KMS-11 (cell line): ENCODE results near the gene SYNDIG1.

Experiments used
- H2AFZ ChIP-seq: fragments of 200-600 bp; sonication (generic); 2 replicates; pipeline ENCODE4 v1.6.1; 2016; ENCODE audit warnings: antibody characterized with exemption, mixed run types, low read depth
- H3K27ac ChIP-seq: fragments of 200-600 bp; sonication (generic); 2 replicates; pipeline ENCODE4 v1.6.1; 2016; ENCODE audit warnings: mild to moderate bottlenecking, mixed run types
- H3K27me3 ChIP-seq: fragments of 200-600 bp; sonication (generic); 2 replicates; pipeline ENCODE4 v1.6.1; 2017; ENCODE audit warnings: mild to moderate bottlenecking, low read depth, mixed run types, moderate library complexity; ENCODE audit not compliant: insufficient read depth
- H3K36me3 ChIP-seq: fragments of 200-600 bp; sonication (generic); 2 replicates; pipeline ENCODE4 v1.6.1; 2017; ENCODE audit warnings: mild to moderate bottlenecking, mixed run types; ENCODE audit not compliant: insufficient read depth
- H3K4me1 ChIP-seq: fragments of 200-600 bp; sonication (generic); 2 replicates; pipeline ENCODE4 v1.6.1; 2016; ENCODE audit warnings: mild to moderate bottlenecking, low read depth, mixed run types; ENCODE audit not compliant: poor library complexity, severe bottlenecking
- H3K4me2 ChIP-seq: fragments of 200-600 bp; sonication (generic); 2 replicates; pipeline ENCODE4 v1.7.0; 2016; ENCODE audit warnings: mild to moderate bottlenecking, mixed run types
- H3K4me3 ChIP-seq: fragments of 200-600 bp; sonication (generic); IDR thresholded peaks from 2 replicates; pipeline ENCODE4 v1.6.1; 2017; ENCODE audit warnings: low read depth, low read length, mixed read lengths; ENCODE audit not compliant: insufficient read depth
- H3K79me2 ChIP-seq: fragments of 200-600 bp; sonication (generic); 2 replicates; pipeline ENCODE4 v1.6.1; 2016; ENCODE audit warnings: low read depth, mixed run types; ENCODE audit not compliant: insufficient read depth
- H3K9ac ChIP-seq: fragments of 200-600 bp; sonication (generic); 2 replicates; pipeline ENCODE4 v1.6.1; 2016; ENCODE audit warnings: mild to moderate bottlenecking, mixed run types
- H4K20me1 ChIP-seq: fragments of 200-600 bp; sonication (generic); 2 replicates; pipeline ENCODE4 v1.6.1; 2016; ENCODE audit warnings: mild to moderate bottlenecking, mixed run types; ENCODE audit not compliant: insufficient read depth
- TF ChIP-seq, protein P1 (sequence below): fragments of 200-600 bp; sonication (generic); conservative IDR thresholded peaks from 2 replicates; pipeline ENCODE4 v1.6.1; 2017; ENCODE audit warnings: low read depth, mild to moderate bottlenecking, antibody characterized with exemption, low read length, moderate library complexity, mixed read lengths

The SYNDIG1 gene

DNA sequence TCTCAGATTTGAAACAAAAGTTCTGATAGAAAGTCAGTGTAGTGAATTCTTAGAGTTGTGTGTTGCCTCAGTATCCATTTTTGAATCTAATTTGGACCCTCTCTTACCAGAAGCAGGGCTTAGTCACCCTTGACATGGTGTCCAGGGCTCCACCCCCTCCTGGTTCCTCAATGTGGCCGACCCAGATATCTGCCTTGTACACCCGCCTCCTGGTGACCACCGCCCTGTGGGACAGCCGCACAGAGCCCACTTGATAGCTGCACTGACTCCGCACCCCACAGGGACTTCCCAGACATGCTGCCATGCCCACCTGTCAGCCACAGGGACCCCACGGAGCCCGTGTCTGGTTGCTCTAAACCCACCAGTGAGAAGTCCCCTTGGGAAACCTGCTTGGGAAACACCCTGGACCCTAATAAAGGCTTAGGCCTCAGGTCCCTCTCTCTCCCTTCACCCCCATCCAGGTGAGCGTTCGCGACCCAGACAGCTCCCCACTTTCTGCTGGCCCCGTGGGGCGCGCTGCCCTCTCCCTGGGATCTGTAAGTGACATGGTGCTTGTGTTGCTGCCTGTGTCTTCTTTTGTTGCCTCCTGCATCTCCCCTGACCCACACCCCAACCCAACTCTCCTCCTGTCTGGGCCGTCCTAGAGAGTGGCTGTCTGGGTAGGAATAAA lies 47.2 kb upstream of the SYNDIG1 start:
- Histone ChIP-seq H4K20me1 (no peaks in the 10 kb centered on the region), H3K4me2 (no peak overlapping the region), H3K4me1 (peaks cover 21% of the 10 kb centered on the region), H2AFZ (no peak overlapping the region), H3K27me3 (no peaks in the 10 kb centered on the region), H3K79me2 (no peaks in the 10 kb centered on the region), H3K36me3 (no peaks in the 10 kb centered on the region), H3K9ac (no peak overlapping the region), H3K27ac (no peak overlapping the region), H3K4me3 (no peak overlapping the region)
- TF ChIP-seq, protein P1, sequence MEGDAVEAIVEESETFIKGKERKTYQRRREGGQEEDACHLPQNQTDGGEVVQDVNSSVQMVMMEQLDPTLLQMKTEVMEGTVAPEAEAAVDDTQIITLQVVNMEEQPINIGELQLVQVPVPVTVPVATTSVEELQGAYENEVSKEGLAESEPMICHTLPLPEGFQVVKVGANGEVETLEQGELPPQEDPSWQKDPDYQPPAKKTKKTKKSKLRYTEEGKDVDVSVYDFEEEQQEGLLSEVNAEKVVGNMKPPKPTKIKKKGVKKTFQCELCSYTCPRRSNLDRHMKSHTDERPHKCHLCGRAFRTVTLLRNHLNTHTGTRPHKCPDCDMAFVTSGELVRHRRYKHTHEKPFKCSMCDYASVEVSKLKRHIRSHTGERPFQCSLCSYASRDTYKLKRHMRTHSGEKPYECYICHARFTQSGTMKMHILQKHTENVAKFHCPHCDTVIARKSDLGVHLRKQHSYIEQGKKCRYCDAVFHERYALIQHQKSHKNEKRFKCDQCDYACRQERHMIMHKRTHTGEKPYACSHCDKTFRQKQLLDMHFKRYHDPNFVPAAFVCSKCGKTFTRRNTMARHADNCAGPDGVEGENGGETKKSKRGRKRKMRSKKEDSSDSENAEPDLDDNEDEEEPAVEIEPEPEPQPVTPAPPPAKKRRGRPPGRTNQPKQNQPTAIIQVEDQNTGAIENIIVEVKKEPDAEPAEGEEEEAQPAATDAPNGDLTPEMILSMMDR, result no peak

DNA sequence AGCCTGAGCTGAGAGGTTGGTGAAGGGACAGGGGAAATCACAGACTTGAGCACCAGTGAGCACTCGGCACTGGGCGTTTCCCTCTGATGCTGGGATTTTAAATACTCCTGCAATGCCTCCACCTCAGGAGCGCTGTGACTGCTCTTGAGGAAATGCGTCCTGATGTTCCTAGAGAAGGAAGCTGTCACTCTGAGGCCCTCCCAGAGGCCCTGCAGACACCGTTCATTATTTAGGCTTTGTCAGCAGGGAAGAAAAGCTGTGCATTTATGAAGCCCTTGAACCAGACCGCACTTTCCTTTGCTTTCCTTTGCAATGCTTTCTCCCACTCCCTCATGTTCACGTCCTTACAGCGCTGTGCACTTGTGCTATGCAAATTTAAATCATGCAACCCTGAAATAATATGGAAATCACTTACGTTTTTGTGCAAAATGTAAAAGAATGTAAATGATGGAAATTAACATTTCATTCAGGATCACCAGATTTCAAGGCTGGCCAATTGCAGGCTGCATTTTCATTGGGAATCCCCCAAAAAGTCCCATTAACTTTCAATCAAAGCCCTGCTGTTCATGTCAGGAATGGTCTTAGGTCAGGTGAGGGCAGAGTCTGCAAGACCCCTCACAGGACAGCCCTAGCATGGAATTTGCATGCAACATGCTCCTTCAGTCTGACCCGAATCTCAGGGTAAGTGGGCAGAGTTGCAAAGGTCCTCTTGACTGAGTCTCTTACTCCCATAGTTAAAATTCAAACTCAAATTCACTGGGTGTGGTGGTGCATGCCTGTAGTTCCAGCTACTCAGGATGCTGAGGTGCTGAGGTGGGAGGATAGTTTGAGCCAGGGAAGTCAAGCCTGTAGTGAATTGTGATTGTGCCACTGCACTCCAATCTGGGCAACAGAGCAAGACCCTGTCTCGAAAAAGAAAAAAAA lies 45.8 kb upstream of the SYNDIG1 start:
- Histone ChIP-seq H3K27me3 (no peaks in the 10 kb centered on the region), H3K36me3 (no peaks in the 10 kb centered on the region), H3K4me1 (peaks cover 14% of the 10 kb centered on the region), H3K79me2 (no peaks in the 10 kb centered on the region), H3K27ac (no peak overlapping the region), H3K9ac (no peak overlapping the region), H4K20me1 (no peaks in the 10 kb centered on the region), H3K4me3 (no peak overlapping the region), H2AFZ (no peak overlapping the region), H3K4me2 (no peak overlapping the region)
- TF ChIP-seq, protein P1, result no peak

DNA sequence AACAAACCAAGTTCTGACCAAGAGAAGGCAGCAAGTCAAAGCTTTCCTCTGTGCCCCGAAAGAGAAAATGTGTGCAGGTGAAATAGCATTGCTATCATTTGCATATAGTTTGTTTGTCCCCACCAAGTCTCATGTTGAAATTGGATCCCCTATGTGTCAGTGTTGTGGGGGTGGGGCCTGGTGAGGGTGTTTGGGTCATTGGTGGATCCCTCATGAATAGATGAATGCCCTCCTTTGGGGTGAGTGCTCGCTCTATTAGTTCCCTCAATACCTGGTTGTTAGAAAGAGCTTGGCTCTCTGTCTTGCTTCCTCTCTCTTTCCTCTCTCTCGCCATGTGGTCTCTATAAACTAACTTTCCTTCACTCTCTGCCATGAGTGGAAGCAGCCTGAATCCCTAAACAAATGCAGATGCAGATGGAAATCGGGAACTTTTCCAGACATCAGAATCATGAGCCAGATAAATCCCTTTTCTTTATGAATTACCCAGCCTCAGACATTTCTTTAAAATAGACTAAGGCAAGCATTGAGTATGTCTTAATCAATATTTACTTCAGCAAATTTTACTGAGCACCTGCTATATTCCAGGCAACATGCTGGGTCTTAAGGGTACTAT lies 43.8 kb upstream of the SYNDIG1 start:
- H3K4me3 ChIP-seq, result no peak overlapping the region
- peaks cover 6% of the 10 kb centered on the region for H3K4me1 ChIP-seq
- no peak overlapping the region for H3K9ac ChIP-seq
- H3K27ac ChIP-seq, result no peak overlapping the region
- TF ChIP-seq, protein P1, result no peak
- H3K36me3 ChIP-seq, result no peaks in the 10 kb centered on the region
- H2AFZ ChIP-seq, result no peak overlapping the region
- H3K4me2 ChIP-seq, result no peak overlapping the region
- H4K20me1 ChIP-seq, result no peaks in the 10 kb centered on the region
- no peaks in the 10 kb centered on the region for H3K27me3 ChIP-seq
- H3K79me2 ChIP-seq, result no peaks in the 10 kb centered on the region

DNA sequence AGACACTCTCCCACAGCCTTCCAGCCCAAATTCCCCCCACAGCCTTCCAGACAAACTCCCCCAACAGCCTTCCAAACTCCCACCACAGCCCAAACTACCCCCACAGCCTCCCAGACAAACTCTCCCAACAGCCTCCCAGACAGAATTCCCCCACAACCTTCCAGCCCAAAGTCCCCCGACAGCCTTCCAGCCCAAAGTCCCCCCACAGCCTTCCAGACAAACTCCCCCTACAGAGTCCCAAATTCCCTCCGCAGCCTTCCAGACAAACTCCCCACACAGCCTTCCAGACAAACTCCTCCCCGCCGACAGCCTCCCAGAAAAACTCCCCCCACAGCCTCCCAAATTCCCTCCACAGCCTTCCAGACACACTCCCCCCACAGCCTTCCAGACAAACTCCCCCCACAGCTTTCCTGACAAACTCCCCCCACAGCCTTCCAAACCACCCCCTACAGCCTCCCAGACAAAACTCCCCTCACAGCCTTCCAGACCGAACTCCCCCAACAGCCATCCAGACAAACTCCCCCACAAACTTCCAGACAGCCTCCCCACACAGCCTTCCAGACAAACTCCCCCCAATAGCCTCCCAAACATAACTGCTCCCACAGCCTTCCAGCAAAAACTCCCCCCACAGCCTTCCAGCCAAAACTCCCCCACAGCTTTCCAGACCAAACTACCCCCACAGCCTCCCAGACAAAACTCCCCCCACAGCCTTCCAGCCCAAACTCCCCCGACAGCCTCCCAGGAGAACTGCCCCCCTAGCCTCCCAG lies 38.0 kb upstream of the SYNDIG1 start:
- no peaks in the 10 kb centered on the region for H4K20me1 ChIP-seq
- TF ChIP-seq, protein P1, result no peak
- H3K9ac ChIP-seq, result no peak overlapping the region
- H3K4me3 ChIP-seq, result no peak overlapping the region
- H3K4me1 ChIP-seq, result no peaks in the 10 kb centered on the region
- H3K27me3 ChIP-seq, result no peaks in the 10 kb centered on the region
- H3K79me2 ChIP-seq, result no peaks in the 10 kb centered on the region
- H2AFZ ChIP-seq, result no peak overlapping the region
- no peak overlapping the region for H3K4me2 ChIP-seq
- H3K36me3 ChIP-seq, result no peaks in the 10 kb centered on the region
- no peak overlapping the region for H3K27ac ChIP-seq
